ENCODE measurements around the gene ENO2.
"Not testable (repeated sequence)": the region's sequence is repeated elsewhere in the genome, so short reads cannot be mapped to it uniquely, and the experiment has no call there.

ENO2 gene

GRCh38 chr12:6887460-6887859, 26.9 kb upstream of the ENO2 start:
- TF ChIP-seq PAX5 (IDR thresholded peaks at IDR 0.05; ENCODE audit: insufficient read depth, low read length, severe bottlenecking) = no peak
- TF ChIP-seq TAF1 (IDR thresholded peaks at IDR 0.05; ENCODE audit: low read depth, low read length) = no peak
- no peak for TF ChIP-seq SPI1 (IDR thresholded peaks at IDR 0.05; ENCODE audit: low read depth, low read length)
- no peak for TF ChIP-seq POU2F2 (IDR thresholded peaks at IDR 0.05; ENCODE audit: low read depth, low read length)
- no peak for TF ChIP-seq POLR2A (IDR thresholded peaks at IDR 0.05; ENCODE audit: low read depth, low read length)
- no peak for TF ChIP-seq POLR2AphosphoS5 (IDR thresholded peaks at IDR 0.05; ENCODE audit: low read depth, low read length)
- FAIRE-seq (no peak), DNase-seq (ENCODE audit: insufficient read length, low spot score) (no peak)

- no peak for TF ChIP-seq POU2F2 (IDR thresholded peaks at IDR 0.05; ENCODE audit: low read depth, low read length)
- no peak for TF ChIP-seq TAF1 (IDR thresholded peaks at IDR 0.05; ENCODE audit: low read depth, low read length)
- TF ChIP-seq PAX5 (IDR thresholded peaks at IDR 0.05; ENCODE audit: insufficient read depth, low read length, severe bottlenecking) = no peak
- TF ChIP-seq POLR2A (IDR thresholded peaks at IDR 0.05; ENCODE audit: low read depth, low read length) = no peak
- FAIRE-seq = no peak
Observed at GRCh38 chr12:6888360-6888759, 26.0 kb upstream of the ENO2 start.

GRCh38 chr12:6888794-6889193, 25.6 kb upstream of the ENO2 start:
- not testable (repeated sequence) for DNase-seq (ENCODE audit: insufficient read length, low spot score); FAIRE-seq

More at GRCh38 chr12:6888360-6888759, 26.0 kb upstream of the ENO2 start:
- DNase-seq (ENCODE audit: insufficient read length, low spot score) = no peak

GRCh38 chr12:6889775-6890573, 24.4 kb upstream of the ENO2 start:
- DNase-seq (ENCODE audit: insufficient read length, low spot score); FAIRE-seq: not testable (repeated sequence)

GRCh38 chr12:6890789-6891645, 23.4 kb upstream of the ENO2 start:
- peak; percentile 94 for DNase-seq (ENCODE audit: insufficient read length, low spot score)
- peak; percentile 79; the same call in 1 of the 2 replicates for TF ChIP-seq TAF1 (IDR thresholded peaks at IDR 0.05; ENCODE audit: low read depth, low read length)
- no peak for TF ChIP-seq POU2F2 (IDR thresholded peaks at IDR 0.05; ENCODE audit: low read depth, low read length)
- 0 out of 2 replicates have a peak, but pooled peaks have one; percentile 16 for TF ChIP-seq SPI1 (IDR thresholded peaks at IDR 0.05; ENCODE audit: low read depth, low read length)
- TF ChIP-seq POLR2AphosphoS5 (IDR thresholded peaks at IDR 0.05; ENCODE audit: low read depth, low read length) = no peak
- TF ChIP-seq POLR2A (IDR thresholded peaks at IDR 0.05; ENCODE audit: low read depth, low read length) = peak; percentile 46; the same call in 1 of the 2 replicates
- peak; percentile 59 for TF ChIP-seq PAX5 (IDR thresholded peaks at IDR 0.05; ENCODE audit: insufficient read depth, low read length, severe bottlenecking)
- FAIRE-seq = peak; percentile 99

GRCh38 chr12:6891646-6892001, 22.8 kb upstream of the ENO2 start:
- TF ChIP-seq POU2F2 (IDR thresholded peaks at IDR 0.05; ENCODE audit: low read depth, low read length) = no peak
- no peak for TF ChIP-seq POLR2A (IDR thresholded peaks at IDR 0.05; ENCODE audit: low read depth, low read length)
- no peak for TF ChIP-seq TAF1 (IDR thresholded peaks at IDR 0.05; ENCODE audit: low read depth, low read length)
- TF ChIP-seq POLR2AphosphoS5 (IDR thresholded peaks at IDR 0.05; ENCODE audit: low read depth, low read length) = no peak
- no peak for TF ChIP-seq SPI1 (IDR thresholded peaks at IDR 0.05; ENCODE audit: low read depth, low read length)
- no peak for TF ChIP-seq PAX5 (IDR thresholded peaks at IDR 0.05; ENCODE audit: insufficient read depth, low read length, severe bottlenecking)
- peak; percentile 20 for FAIRE-seq
- DNase-seq (ENCODE audit: insufficient read length, low spot score) = no peak

- FAIRE-seq = peak; percentile 66
- not testable (repeated sequence) for DNase-seq (ENCODE audit: insufficient read length, low spot score)
Observed at GRCh38 chr12:6892683-6893082, 21.7 kb upstream of the ENO2 start.

GRCh38 chr12:6894321-6894720, 20.1 kb upstream of the ENO2 start:
- no peak for TF ChIP-seq PAX5 (IDR thresholded peaks at IDR 0.05; ENCODE audit: insufficient read depth, low read length, severe bottlenecking)
- FAIRE-seq = no peak
- no peak for DNase-seq (ENCODE audit: insufficient read length, low spot score)

- FAIRE-seq (peak; percentile 33), DNase-seq (ENCODE audit: insufficient read length, low spot score) (no peak)
- TF ChIP-seq POU2F2 (IDR thresholded peaks at IDR 0.05; ENCODE audit: low read depth, low read length) = no peak
Observed at GRCh38 chr12:6896846-6897435, 17.4 kb upstream of the ENO2 start.

GRCh38 chr12:6899427-6899826, 15.0 kb upstream of the ENO2 start:
- TF ChIP-seq SPI1 (IDR thresholded peaks at IDR 0.05; ENCODE audit: low read depth, low read length) = no peak
- TF ChIP-seq POLR2AphosphoS5 (IDR thresholded peaks at IDR 0.05; ENCODE audit: low read depth, low read length) = no peak
- no peak for TF ChIP-seq PAX5 (IDR thresholded peaks at IDR 0.05; ENCODE audit: insufficient read depth, low read length, severe bottlenecking)
- no peak for TF ChIP-seq POU2F2 (IDR thresholded peaks at IDR 0.05; ENCODE audit: low read depth, low read length)
- FAIRE-seq (no peak), DNase-seq (ENCODE audit: insufficient read length, low spot score) (no peak)
